Fibroblast of lung (primary cell): Measurements from ENCODE around the gene MORN1. TPM values are rescaled to one million over a fixed set of nuclear protein-coding genes. Genes with fewer than 3 reads are reported as not detected.

Experiments used
- DNase-seq, 2 donors: peaks; one replicate each; pipeline versions ENCODE4 v3.0.0 to v3.0.0-alpha.2; 2010; ENCODE audit warnings: low read depth in 2 of 2
- H2AFZ ChIP-seq: 2 replicates; pipeline ENCODE4 v1.5.1; 2012; ENCODE audit warnings: low read length, control low read depth, inconsistent platforms
- H3K27ac ChIP-seq: 2 replicates; pipeline ENCODE4 v1.5.1; 2011; ENCODE audit warnings: low read length, control low read depth; ENCODE audit not compliant: insufficient read depth
- H3K27me3 ChIP-seq: 2 replicates; pipeline ENCODE4 v1.5.1; 2011; ENCODE audit warnings: mild to moderate bottlenecking, low read length; ENCODE audit not compliant: control insufficient read depth, insufficient read depth
- H3K36me3 ChIP-seq: 2 replicates; pipeline ENCODE4 v1.5.1; 2011; ENCODE audit warnings: low read length; ENCODE audit not compliant: control insufficient read depth, insufficient read depth
- H3K4me1 ChIP-seq: 2 replicates; pipeline ENCODE4 v1.5.1; 2011; ENCODE audit warnings: low read length; ENCODE audit not compliant: control insufficient read depth, insufficient read depth; ENCODE audit errors: extremely low read depth
- H3K4me2 ChIP-seq: 2 replicates; pipeline ENCODE4 v1.5.1; 2011; ENCODE audit warnings: low read length, control low read depth; ENCODE audit not compliant: insufficient read depth; ENCODE audit errors: extremely low read depth
- H3K4me3 ChIP-seq, 4 experiments: fragments of 200-600 bp in 1 of 4; sonication (generic) in 1 of 4; replicated peaks in 1 of 4; 2 replicates each; pipeline ENCODE4 v1.5.1; 2011 to 2016; ENCODE audit warnings: low read length in 4 of 4, low read depth in 3 of 4, mild to moderate bottlenecking in 3 of 4, control low read depth in 2 of 4, inconsistent platforms in 1 of 4, mixed read lengths in 1 of 4; ENCODE audit not compliant: insufficient read depth in 1 of 4; ENCODE audit errors: control extremely low read depth in 1 of 4
- H3K79me2 ChIP-seq: 2 replicates; pipeline ENCODE4 v1.5.1; 2012; ENCODE audit warnings: mild to moderate bottlenecking, low read length, inconsistent platforms; ENCODE audit not compliant: control insufficient read depth, insufficient read depth
- H3K9ac ChIP-seq: 2 replicates; pipeline ENCODE4 v1.5.1; 2011; ENCODE audit warnings: mild to moderate bottlenecking, low read length, control low read depth; ENCODE audit not compliant: insufficient read depth
- H3K9me3 ChIP-seq: 2 replicates; pipeline ENCODE4 v1.5.1; 2012; ENCODE audit warnings: low read depth, low read length; ENCODE audit not compliant: control insufficient read depth, insufficient read depth
- H4K20me1 ChIP-seq: 2 replicates; pipeline ENCODE4 v1.5.1; 2011; ENCODE audit warnings: low read length; ENCODE audit not compliant: control insufficient read depth, insufficient read depth; ENCODE audit errors: extremely low read depth
- CTCF ChIP-seq, 2 donors: IDR thresholded peaks in 1 of 2; conservative IDR thresholded peaks in 1 of 2; 1 replicate in 1 of 2; 2 replicates in 1 of 2; pipeline ENCODE4 v1.5.1; 2011 to 2012; ENCODE audit warnings: low read length in 2 of 2, control low read depth in 1 of 2, inconsistent platforms in 1 of 2, low read depth in 1 of 2, mild to moderate bottlenecking in 1 of 2
- EZH2 ChIP-seq: IDR thresholded peaks from 2 replicates; pipeline ENCODE4 v1.5.1; 2012; ENCODE audit warnings: low read length, control low read depth, mild to moderate bottlenecking; ENCODE audit errors: missing control alignments
- polyA plus RNA-seq, 2 donors: library from polyadenylated mRNA; depleted of rRNA in 1 of 2; stranded (reverse) in 1 of 2; unstranded in 1 of 2; fragments of >200 nt; gene quantifications; 2 replicates each; pipeline ENCODE4 v1.2.1, GENCODE V29; 2011 to 2012; ENCODE audit warnings: missing spikeins in 1 of 2
- total RNA-seq: library from RNA; depleted of rRNA; stranded (reverse); fragments of >200 nt; gene quantifications from 2 replicates; pipeline ENCODE4 v1.2.1, GENCODE V29; 2014

The MORN1 gene
- total and polyA plus RNA-seq, 2 donors (not counting 1 experiment from before 2014, with no cell fraction given): 3.5 to 10.6 TPM

- no peak for DNase-seq
- Histone ChIP-seq H3K9me3 (no peaks in the 10 kb centered on the region), H2AFZ (no peak overlapping the region), H4K20me1 (no peaks in the 10 kb centered on the region), H3K4me1 (peaks cover 21% of the 10 kb centered on the region), H3K4me2 (peak overlapping the region; percentile 7), H3K27me3 (no peaks in the 10 kb centered on the region), H3K36me3 (peaks cover 13% of the 10 kb centered on the region), H3K27ac (peak overlapping the region; percentile 83), H3K9ac (peak overlapping the region; percentile 58), H3K79me2 (peaks cover 84% of the 10 kb centered on the region), H3K4me3 (peak overlapping the region in 1 of 4 experiments; percentile 1)
- TF ChIP-seq EZH2: no peak
- no peak for TF ChIP-seq CTCF (conservative IDR thresholded peaks at IDR 0.05 in 1 of 2, IDR thresholded peaks at IDR 0.05 in 1 of 2; ENCODE audit: low read depth in 1 of 2, low read length in 2 of 2)
Measured at GRCh38 chr1:2300004-2300771, 91.2 kb downstream of the MORN1 start.

GRCh38 chr1:2299131-2299627 lies 92.2 kb downstream of the MORN1 start:
- Histone ChIP-seq H3K4me3 (no peak overlapping the region), H3K4me1 (peaks cover 23% of the 10 kb centered on the region), H3K79me2 (peaks cover 91% of the 10 kb centered on the region), H3K27ac (peak overlapping the region; percentile 83), H3K36me3 (peaks cover 4% of the 10 kb centered on the region), H3K9me3 (no peaks in the 10 kb centered on the region), H4K20me1 (no peaks in the 10 kb centered on the region), H2AFZ (no peak overlapping the region), H3K4me2 (peak overlapping the region; percentile 17), H3K27me3 (no peaks in the 10 kb centered on the region), H3K9ac (no peak overlapping the region)
- TF ChIP-seq EZH2 (no peak), CTCF (conservative IDR thresholded peaks at IDR 0.05 in 1 of 2, IDR thresholded peaks at IDR 0.05 in 1 of 2; ENCODE audit: low read depth in 1 of 2, low read length in 2 of 2) (no peak)
- peak in 1 of 2 donors; percentile 54 for DNase-seq

- H3K36me3 ChIP-seq: peaks cover 3% of the 10 kb centered on the region
- peak overlapping the region; percentile 23 for H3K27ac ChIP-seq
- H3K4me3 ChIP-seq: no peak overlapping the region
- H3K9ac ChIP-seq: no peak overlapping the region
- H4K20me1 ChIP-seq: no peaks in the 10 kb centered on the region
- TF ChIP-seq EZH2: no peak
- no peak for TF ChIP-seq CTCF (conservative IDR thresholded peaks at IDR 0.05 in 1 of 2, IDR thresholded peaks at IDR 0.05 in 1 of 2; ENCODE audit: low read depth in 1 of 2, low read length in 2 of 2)
- no peak for DNase-seq
- no peak overlapping the region for H2AFZ ChIP-seq
- no peaks in the 10 kb centered on the region for H3K27me3 ChIP-seq
- H3K4me2 ChIP-seq: no peak overlapping the region
- peaks cover 96% of the 10 kb centered on the region for H3K79me2 ChIP-seq
- H3K4me1 ChIP-seq: peaks cover 24% of the 10 kb centered on the region
- H3K9me3 ChIP-seq: no peaks in the 10 kb centered on the region
Measured at GRCh38 chr1:2298685-2299084, 92.7 kb downstream of the MORN1 start.
